ENCODE results near the gene ITPRIPL2. TPM values are rescaled to one million over a fixed set of nuclear protein-coding genes. Genes with fewer than 3 reads are reported as not detected.

ITPRIPL2 gene
- total and polyA plus RNA-seq, 2 of the 13 experiments (the other 11 are each of a cell fraction or from before 2014, with no cell fraction given): 5.9 to 12.6 TPM

DNA sequence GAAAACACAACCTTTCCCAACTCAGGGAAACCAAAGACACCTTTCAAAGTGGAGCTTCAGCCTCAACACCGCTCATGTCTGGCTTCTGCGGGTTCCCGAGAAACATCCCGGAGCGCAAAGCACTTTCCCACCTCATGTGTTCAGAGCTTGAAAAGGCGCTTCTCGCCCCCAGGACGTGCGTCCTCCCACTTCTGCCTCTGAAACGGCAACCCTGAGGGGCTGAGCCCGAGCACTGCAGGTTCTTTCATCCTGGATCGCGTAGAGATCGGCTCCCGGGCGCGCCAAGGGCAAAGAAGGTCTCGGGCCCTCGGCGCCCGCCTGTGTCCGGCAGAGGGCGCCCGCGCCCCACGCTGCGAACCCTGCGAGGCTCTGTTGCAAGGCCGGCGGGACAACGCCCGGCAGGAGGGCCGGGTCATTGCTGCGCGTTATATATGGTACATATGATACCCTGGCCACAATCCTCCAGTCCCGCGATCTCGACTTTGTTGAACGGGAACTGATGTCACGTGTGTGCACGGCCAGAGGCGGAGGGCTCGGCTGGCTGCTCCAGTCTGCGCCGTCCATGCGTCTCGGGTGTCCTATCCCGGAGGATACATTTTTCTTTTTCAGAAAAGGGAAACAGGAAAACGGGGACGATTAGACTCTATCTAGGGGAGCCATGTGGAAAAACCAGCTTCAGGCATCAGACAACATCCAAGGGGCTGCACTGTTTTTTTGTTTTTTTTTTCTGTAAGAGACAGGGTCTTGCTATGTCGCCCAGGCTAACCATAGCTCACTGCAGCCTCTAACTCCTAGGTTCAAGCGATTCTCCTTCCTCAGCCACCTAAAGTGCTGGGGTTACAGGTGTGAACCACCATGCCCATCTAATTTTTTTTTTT lies 27.2 kb upstream of the ITPRIPL2 start (continued):
- peak; percentile 90 for TF ChIP-seq ZNF709 (CRISPR knock-in tag; IDR thresholded peaks at IDR 0.05)
- TF ChIP-seq ZNF800 (CRISPR knock-in tag; IDR thresholded peaks at IDR 0.05): peak; percentile 99
- peak; percentile 78; the same call in 1 of the 2 replicates for TF ChIP-seq GTF2F1 (IDR thresholded peaks at IDR 0.05; ENCODE audit: low read length)
- TF ChIP-seq ARID4A (CRISPR knock-in tag; IDR thresholded peaks at IDR 0.05; ENCODE audit: borderline replicate concordance): peak; percentile 71; the same call in 1 of the 2 replicates
- TF ChIP-seq HNRNPK (IDR thresholded peaks at IDR 0.05; ENCODE audit: low read depth, low read length, poor library complexity, severe bottlenecking): no peak
- no peak for TF ChIP-seq FIP1L1 (IDR thresholded peaks at IDR 0.05; ENCODE audit: borderline replicate concordance, insufficient read depth, low read depth, low read length)
- TF ChIP-seq ZNF850 (CRISPR knock-in tag; conservative IDR thresholded peaks at IDR 0.05): peak; percentile 83; the same call in 1 of the 2 replicates
- peak; percentile 79 for TF ChIP-seq HBP1 (CRISPR knock-in tag; IDR thresholded peaks at IDR 0.05; ENCODE audit: low read depth)
- TF ChIP-seq, protein P1, sequence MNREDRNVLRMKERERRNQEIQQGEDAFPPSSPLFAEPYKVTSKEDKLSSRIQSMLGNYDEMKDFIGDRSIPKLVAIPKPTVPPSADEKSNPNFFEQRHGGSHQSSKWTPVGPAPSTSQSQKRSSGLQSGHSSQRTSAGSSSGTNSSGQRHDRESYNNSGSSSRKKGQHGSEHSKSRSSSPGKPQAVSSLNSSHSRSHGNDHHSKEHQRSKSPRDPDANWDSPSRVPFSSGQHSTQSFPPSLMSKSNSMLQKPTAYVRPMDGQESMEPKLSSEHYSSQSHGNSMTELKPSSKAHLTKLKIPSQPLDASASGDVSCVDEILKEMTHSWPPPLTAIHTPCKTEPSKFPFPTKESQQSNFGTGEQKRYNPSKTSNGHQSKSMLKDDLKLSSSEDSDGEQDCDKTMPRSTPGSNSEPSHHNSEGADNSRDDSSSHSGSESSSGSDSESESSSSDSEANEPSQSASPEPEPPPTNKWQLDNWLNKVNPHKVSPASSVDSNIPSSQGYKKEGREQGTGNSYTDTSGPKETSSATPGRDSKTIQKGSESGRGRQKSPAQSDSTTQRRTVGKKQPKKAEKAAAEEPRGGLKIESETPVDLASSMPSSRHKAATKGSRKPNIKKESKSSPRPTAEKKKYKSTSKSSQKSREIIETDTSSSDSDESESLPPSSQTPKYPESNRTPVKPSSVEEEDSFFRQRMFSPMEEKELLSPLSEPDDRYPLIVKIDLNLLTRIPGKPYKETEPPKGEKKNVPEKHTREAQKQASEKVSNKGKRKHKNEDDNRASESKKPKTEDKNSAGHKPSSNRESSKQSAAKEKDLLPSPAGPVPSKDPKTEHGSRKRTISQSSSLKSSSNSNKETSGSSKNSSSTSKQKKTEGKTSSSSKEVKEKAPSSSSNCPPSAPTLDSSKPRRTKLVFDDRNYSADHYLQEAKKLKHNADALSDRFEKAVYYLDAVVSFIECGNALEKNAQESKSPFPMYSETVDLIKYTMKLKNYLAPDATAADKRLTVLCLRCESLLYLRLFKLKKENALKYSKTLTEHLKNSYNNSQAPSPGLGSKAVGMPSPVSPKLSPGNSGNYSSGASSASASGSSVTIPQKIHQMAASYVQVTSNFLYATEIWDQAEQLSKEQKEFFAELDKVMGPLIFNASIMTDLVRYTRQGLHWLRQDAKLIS (CRISPR knock-in tag; IDR thresholded peaks at IDR 0.05): no peak
- TF ChIP-seq CENPT (CRISPR knock-in tag; IDR thresholded peaks at IDR 0.05; ENCODE audit: low read depth): no peak
- TF ChIP-seq MXI1 (IDR thresholded peaks at IDR 0.05; ENCODE audit: borderline replicate concordance, low read depth, low read length): peak; percentile 79; the same call in 1 of the 3 replicates
- TF ChIP-seq ZNF367 (CRISPR knock-in tag; IDR thresholded peaks at IDR 0.05; ENCODE audit: borderline replicate concordance): no peak
- TF ChIP-seq, protein P2, sequence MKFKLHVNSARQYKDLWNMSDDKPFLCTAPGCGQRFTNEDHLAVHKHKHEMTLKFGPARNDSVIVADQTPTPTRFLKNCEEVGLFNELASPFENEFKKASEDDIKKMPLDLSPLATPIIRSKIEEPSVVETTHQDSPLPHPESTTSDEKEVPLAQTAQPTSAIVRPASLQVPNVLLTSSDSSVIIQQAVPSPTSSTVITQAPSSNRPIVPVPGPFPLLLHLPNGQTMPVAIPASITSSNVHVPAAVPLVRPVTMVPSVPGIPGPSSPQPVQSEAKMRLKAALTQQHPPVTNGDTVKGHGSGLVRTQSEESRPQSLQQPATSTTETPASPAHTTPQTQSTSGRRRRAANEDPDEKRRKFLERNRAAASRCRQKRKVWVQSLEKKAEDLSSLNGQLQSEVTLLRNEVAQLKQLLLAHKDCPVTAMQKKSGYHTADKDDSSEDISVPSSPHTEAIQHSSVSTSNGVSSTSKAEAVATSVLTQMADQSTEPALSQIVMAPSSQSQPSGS (CRISPR knock-in tag; IDR thresholded peaks at IDR 0.05): peak; percentile 89

Measured in HepG2 (cell line).